HuH-7.5 (cell line): ENCODE results near the gene CDIP1.

Experiments
- DNase-seq: peaks from one replicate; pipeline ENCODE4 v3.0.0; 2011; ENCODE audit warnings: low spot score

Gene CDIP1

GRCh38 chr16:4537376-4538343 lies 913 bp downstream of the CDIP1 start:
- no peak for DNase-seq

- no peak for DNase-seq
These were observed 2.0 kb downstream of the CDIP1 start for GRCh38 chr16:4536391-4537106.

GRCh38 chr16:4535627-4536108 lies 2.9 kb downstream of the CDIP1 start:
- no peak for DNase-seq

GRCh38 chr16:4534151-4534790 lies 4.3 kb downstream of the CDIP1 start:
- no peak for DNase-seq

- DNase-seq, result no peak
These were observed 5.1 kb downstream of the CDIP1 start for GRCh38 chr16:4533490-4533889.

GRCh38 chr16:4532238-4532637 lies 6.3 kb downstream of the CDIP1 start:
- DNase-seq, result no peak

GRCh38 chr16:4531811-4532210 lies 6.8 kb downstream of the CDIP1 start:
- DNase-seq, result no peak

GRCh38 chr16:4529085-4530060 lies 9.2 kb downstream of the CDIP1 start:
- DNase-seq, result no peak

- DNase-seq, result no peak
These were observed 12.8 kb downstream of the CDIP1 start for GRCh38 chr16:4525634-4526277.

- DNase-seq, result no peak
These were observed 13.5 kb downstream of the CDIP1 start for GRCh38 chr16:4525069-4525468.

- no peak for DNase-seq
These were observed 14.0 kb downstream of the CDIP1 start for GRCh38 chr16:4524571-4524970.

GRCh38 chr16:4523686-4524085 lies 14.9 kb downstream of the CDIP1 start:
- DNase-seq, result no peak

- no peak for DNase-seq
These were observed 16.5 kb downstream of the CDIP1 start for GRCh38 chr16:4522051-4522581.

- DNase-seq, result no peak
These were observed 17.7 kb downstream of the CDIP1 start for GRCh38 chr16:4520913-4521312.

- no peak for DNase-seq
These were observed 19.1 kb downstream of the CDIP1 start for GRCh38 chr16:4519274-4520058.

- DNase-seq, result peak; percentile 40
These were observed 20.5 kb downstream of the CDIP1 start for GRCh38 chr16:4517812-4518680.

GRCh38 chr16:4515611-4516233 lies 22.9 kb downstream of the CDIP1 start:
- DNase-seq, result no peak

- DNase-seq, result no peak
These were observed 24.0 kb downstream of the CDIP1 start for GRCh38 chr16:4514606-4515005.
